Ishikawa (cell line): ENCODE data around the gene RMI2.

Experiments used
- CEBPB ChIP-seq: IDR thresholded peaks from 2 replicates; pipeline ENCODE4 v1.6.1; 2012
- CREB1 ChIP-seq: IDR thresholded peaks from 2 replicates; pipeline ENCODE4 v1.6.1; 2012; ENCODE audit warnings: low read depth
- EGR1 ChIP-seq: IDR thresholded peaks from 2 replicates; pipeline ENCODE4 v1.6.1; 2012
- EP300 ChIP-seq: IDR thresholded peaks from 2 replicates; pipeline ENCODE4 v1.6.1; 2012; ENCODE audit warnings: borderline replicate concordance
- FOXM1 ChIP-seq: IDR thresholded peaks from 2 replicates; pipeline ENCODE4 v1.6.1; 2012; ENCODE audit warnings: low read depth, borderline replicate concordance
- NFIC ChIP-seq: IDR thresholded peaks from 2 replicates; pipeline ENCODE4 v1.6.1; 2012
- RAD21 ChIP-seq: IDR thresholded peaks from 2 replicates; pipeline ENCODE4 v1.6.1; 2012; ENCODE audit warnings: low read depth
- REST ChIP-seq: IDR thresholded peaks from 2 replicates; pipeline ENCODE4 v1.6.1; 2012; ENCODE audit warnings: low read depth, mild to moderate bottlenecking
- TAF1 ChIP-seq: IDR thresholded peaks from 2 replicates; pipeline ENCODE4 v1.6.1; 2012; ENCODE audit warnings: low read depth, mild to moderate bottlenecking
- TCF12 ChIP-seq: IDR thresholded peaks from 2 replicates; pipeline ENCODE4 v1.6.1; 2012; ENCODE audit warnings: low read depth
- TEAD4 ChIP-seq: IDR thresholded peaks from 2 replicates; pipeline ENCODE4 v1.6.1; 2012
- USF1 ChIP-seq: IDR thresholded peaks from 2 replicates; pipeline ENCODE4 v1.6.1; 2012
- YY1 ChIP-seq: IDR thresholded peaks from 2 replicates; pipeline ENCODE4 v1.6.1; 2012; ENCODE audit warnings: low read depth
- ZBTB7A ChIP-seq: IDR thresholded peaks from 2 replicates; pipeline ENCODE4 v1.6.1; 2012; ENCODE audit warnings: low read depth
- TF ChIP-seq, protein P1 (sequence below): IDR thresholded peaks from 2 replicates; pipeline ENCODE4 v1.6.1; 2012

RMI2 gene

DNA sequence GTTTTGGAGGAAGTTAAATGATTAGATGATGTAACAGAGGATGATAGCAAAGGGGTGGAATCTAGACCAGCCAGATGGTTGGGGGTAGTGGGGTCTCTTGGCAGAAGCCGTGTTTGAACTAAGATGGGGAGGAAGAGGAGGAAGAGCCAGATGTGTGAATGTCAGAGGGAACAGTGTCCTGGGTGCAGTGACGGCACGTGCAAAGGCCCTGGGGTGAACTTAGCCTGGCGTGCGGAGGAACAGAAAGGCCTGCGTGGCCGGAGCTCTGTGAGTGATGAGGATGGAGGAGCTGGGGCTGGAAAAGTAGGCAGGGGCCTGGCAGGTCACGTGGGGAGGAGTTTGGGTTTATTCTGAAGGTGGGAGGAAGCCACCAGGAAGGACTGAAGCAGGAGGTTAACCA, 26.4 kb upstream of the RMI2 start:
- TF ChIP-seq ZBTB7A, result no peak
- TF ChIP-seq, protein P1, sequence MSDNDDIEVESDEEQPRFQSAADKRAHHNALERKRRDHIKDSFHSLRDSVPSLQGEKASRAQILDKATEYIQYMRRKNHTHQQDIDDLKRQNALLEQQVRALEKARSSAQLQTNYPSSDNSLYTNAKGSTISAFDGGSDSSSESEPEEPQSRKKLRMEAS, result no peak
- no peak for TF ChIP-seq CEBPB
- no peak for TF ChIP-seq YY1
- no peak for TF ChIP-seq EP300
- TF ChIP-seq CREB1, result no peak
- TF ChIP-seq EGR1, result no peak
- TF ChIP-seq FOXM1, result no peak
- TF ChIP-seq TEAD4, result no peak
- no peak for TF ChIP-seq USF1
- no peak for TF ChIP-seq TAF1
- no peak for TF ChIP-seq RAD21
- no peak for TF ChIP-seq NFIC

GRCh38 chr16:11319529-11320146, 25.6 kb upstream of the RMI2 start:
- peak; percentile 95 for TF ChIP-seq NFIC
- TF ChIP-seq TEAD4, result peak; percentile 54; the same call in 1 of the 2 replicates
- no peak for TF ChIP-seq RAD21
- no peak for TF ChIP-seq FOXM1
- TF ChIP-seq TCF12, result peak; percentile 36; the same call in 1 of the 2 replicates
- TF ChIP-seq YY1, result peak; percentile 63
- TF ChIP-seq, protein P1, result no peak
- TF ChIP-seq CEBPB, result no peak

DNA sequence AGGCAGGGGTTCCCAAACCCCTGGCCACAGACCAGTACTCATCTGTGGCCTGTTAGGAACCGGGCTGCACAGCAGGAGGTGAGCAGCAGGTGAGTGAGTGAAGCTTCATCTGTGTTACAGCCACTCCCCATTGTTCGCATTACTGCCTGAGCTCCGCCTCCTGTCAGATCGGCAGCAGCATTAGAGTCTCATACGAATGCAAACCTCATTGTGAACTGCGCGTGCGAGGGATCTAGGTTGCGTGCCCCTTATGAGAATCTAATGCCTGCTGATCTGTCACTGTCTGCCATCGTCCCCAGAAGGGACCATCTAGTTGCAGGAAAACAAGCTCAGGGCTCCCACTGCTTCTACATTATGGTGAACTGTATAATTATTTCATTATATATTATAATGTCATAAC, 25.1 kb upstream of the RMI2 start:
- TF ChIP-seq EP300, result 0 out of 2 replicates have a peak, but pooled peaks have one; percentile 37
- TF ChIP-seq, protein P1, result 0 out of 2 replicates have a peak, but pooled peaks have one; percentile 20
- TF ChIP-seq FOXM1, result no peak

GRCh38 chr16:11321662-11322061, 23.6 kb upstream of the RMI2 start:
- TF ChIP-seq CREB1, result no peak
- TF ChIP-seq TCF12, result no peak
- TF ChIP-seq ZBTB7A, result no peak
- no peak for TF ChIP-seq EP300
- no peak for TF ChIP-seq FOXM1
- no peak for TF ChIP-seq YY1
- TF ChIP-seq REST, result no peak
- TF ChIP-seq, protein P1, result no peak
- no peak for TF ChIP-seq TAF1
- no peak for TF ChIP-seq NFIC
- no peak for TF ChIP-seq TEAD4
- TF ChIP-seq EGR1, result no peak
- TF ChIP-seq CEBPB, result no peak
- TF ChIP-seq RAD21, result no peak
- TF ChIP-seq USF1, result no peak

DNA sequence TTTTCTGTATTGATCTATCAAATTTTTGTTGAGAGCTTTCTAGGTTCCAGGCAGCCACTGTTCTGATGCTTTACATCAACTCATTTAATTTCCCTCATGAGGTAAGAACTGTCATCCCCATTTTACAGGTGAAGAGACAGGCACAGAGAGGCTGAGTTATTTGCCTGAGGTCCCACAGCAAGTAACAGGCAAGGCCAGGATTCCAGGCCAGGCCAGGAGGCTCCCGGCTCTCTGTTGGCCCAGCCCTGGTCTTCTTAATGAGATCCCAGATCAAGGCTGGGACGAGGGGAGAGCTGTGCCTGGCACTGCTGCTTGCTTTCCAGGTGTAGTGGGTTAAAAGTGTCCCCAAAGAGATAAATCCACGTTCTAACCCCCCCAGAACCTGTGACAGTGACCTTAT, 22.4 kb upstream of the RMI2 start:
- TF ChIP-seq TAF1 (no peak), FOXM1 (no peak), EGR1 (no peak), YY1 (no peak), ZBTB7A (no peak)

DNA sequence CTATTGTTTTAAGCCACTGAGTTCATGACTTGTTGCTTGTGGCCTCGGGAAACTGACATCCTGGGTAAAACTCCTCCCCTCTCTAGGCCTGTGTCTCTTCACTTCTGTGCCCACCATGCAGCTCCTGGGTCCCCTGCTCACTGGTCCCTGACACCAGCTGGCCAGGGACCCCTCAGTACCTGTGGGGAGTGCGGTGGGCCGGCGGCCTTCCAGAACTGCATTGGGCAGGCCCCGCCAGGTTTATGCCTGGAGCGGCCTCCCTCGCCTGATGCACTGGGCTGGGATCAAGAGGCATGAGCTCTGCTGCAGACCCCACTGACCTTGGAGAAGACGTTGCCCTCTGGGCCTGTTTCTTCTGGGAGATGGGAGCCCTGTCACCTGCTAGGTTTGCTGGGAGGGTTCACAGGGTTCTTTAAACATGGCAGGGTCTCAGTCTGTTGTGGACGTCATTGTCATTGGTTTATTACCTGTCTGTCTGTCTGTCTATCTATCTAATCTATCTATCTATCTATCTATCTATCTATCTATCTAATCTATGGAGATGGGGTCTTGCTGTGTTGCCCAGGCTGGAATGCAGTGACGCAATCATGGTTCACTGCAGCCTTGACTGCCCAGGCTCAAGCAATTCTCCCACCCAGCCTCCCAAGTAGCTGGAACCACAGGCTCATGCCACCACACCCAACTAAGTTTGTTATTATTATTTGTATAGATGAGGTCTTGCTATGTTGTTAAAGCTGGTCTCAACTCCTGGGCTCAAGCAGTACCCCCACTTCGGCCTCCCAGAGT, 21.5 kb upstream of the RMI2 start:
- TF ChIP-seq EGR1 (no peak), TCF12 (no peak), TAF1 (no peak), CEBPB (peak; percentile 49; the same call in 1 of the 2 replicates)

DNA sequence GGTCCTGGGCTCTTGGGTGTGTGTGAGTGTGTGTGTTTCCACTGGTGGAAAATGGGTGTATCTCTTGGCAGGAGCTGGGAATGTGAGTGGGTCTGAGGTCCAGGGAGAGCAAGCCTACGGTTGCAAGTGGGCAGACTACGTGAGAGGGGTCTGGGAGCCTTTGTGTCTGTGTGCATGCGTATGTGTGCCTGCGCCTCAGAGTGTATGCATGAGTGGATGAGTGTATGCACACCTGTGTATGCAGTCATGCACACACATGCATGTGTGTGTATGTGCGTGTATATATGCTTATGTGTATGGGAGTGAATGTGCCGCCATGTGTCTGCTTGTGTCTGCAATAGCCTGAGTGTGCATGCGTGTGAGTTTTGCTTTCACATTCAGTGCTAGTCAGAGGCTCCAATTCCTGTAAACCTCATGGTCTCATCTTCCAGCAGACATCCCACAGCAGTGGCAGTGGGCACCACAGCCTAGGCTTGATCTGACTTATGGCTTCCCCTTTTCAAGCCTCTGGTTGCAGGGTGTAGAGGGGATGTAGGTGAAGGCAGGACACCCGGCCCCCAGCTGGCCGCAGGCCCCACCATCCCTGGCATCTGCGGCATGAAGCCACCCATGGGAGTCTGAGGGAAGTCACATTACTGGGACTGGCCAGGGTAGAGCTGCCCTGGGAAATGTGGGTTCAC, 19.7 kb upstream of the RMI2 start:
- TF ChIP-seq CREB1, result no peak
- no peak for TF ChIP-seq USF1
- TF ChIP-seq YY1, result no peak
- TF ChIP-seq FOXM1, result no peak
- no peak for TF ChIP-seq TCF12
- TF ChIP-seq ZBTB7A, result no peak
- TF ChIP-seq NFIC, result no peak
- no peak for TF ChIP-seq TEAD4
- no peak for TF ChIP-seq EP300
- no peak for TF ChIP-seq RAD21
- TF ChIP-seq REST, result no peak
- no peak for TF ChIP-seq EGR1
- no peak for TF ChIP-seq CEBPB
- TF ChIP-seq TAF1, result no peak
